GM18868 (cell line): ENCODE data around the gene DAD1.
"Not testable (repeated sequence)": the region's sequence is repeated elsewhere in the genome, so short reads cannot be mapped to it uniquely, and the experiment has no call there.

Source experiments
- ATAC-seq: cut with Tn5 transposase; IDR thresholded peaks from one replicate; pipeline ENCODE4 v1.9.1; 2021; ENCODE audit warnings: mild to moderate bottlenecking, moderate library complexity; ENCODE audit not compliant: unreplicated experiment

Gene DAD1

GRCh38 chr14:22599349-22599748, 10.3 kb upstream of the DAD1 start:
- no peak for ATAC-seq

GRCh38 chr14:22598896-22599244, 9.8 kb upstream of the DAD1 start:
- peak; percentile 68 for ATAC-seq

- ATAC-seq = peak; percentile 86
These were observed 9.3 kb upstream of the DAD1 start, which contains the start of gene ABHD4 for GRCh38 chr14:22598099-22598895. Gene ABHD4 (plus strand): TSS chr14:22598300. CDS start chr14:22598307, 7 bp downstream.

GRCh38 chr14:22597771-22598098, 8.7 kb upstream of the DAD1 start:
- ATAC-seq = peak; percentile 25

GRCh38 chr14:22597265-22597664, 8.2 kb upstream of the DAD1 start:
- no peak for ATAC-seq

DNA sequence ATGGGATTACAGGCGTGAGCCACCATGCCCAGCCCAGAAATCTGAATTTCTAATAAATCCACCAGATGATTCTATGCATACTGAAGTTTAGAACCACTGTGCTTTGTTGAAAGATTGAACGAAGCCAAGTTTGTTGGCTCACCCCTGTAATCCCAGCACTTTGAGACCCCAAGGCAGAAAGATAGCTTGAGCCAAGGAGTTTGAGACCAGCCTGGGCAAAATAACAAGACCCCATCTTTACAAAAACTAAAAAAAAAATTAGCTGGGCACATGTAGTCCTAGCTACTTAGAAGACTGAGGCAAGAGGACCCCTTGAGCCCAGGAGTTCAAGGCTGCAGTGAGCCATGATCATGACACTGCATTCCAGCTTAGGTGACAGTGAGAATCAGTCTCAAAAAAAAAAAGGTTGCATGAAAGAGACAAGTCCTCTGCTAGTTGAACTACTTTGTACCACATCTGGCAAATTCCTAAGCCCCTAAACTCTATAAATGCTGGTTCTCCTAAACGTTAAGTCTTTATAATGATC, 7.4 kb upstream of the DAD1 start:
- ATAC-seq = no peak

DNA sequence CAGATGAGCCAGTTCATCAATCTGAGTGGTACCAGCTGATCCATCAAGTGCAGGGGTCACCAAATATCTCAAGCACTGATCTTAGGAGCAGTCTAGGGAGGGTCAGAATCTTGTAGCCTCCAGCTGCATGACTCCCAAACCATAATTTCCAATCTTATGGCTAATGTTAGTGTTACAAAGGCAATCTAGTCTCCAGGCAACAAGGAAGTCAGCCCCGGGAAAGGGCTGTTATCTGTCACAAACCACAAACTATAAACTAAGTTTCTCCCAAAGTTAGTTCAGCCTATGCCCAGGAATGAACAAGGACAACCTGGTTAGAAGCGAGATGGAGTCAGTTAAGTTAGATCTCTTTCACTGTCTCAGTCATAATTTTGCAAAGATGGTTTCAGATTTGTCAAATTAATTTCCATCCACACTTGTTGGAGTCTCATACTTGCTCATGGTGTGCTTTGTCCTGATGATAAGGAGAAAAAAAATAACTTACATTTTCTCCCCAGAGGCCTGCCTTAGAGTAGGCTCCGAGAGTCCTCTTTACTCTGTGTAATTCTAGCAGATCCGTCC, 5.2 kb upstream of the DAD1 start:
- ATAC-seq = no peak

- ATAC-seq = no peak
These were observed 4.6 kb upstream of the DAD1 start for GRCh38 chr14:22593601-22594000.

DNA sequence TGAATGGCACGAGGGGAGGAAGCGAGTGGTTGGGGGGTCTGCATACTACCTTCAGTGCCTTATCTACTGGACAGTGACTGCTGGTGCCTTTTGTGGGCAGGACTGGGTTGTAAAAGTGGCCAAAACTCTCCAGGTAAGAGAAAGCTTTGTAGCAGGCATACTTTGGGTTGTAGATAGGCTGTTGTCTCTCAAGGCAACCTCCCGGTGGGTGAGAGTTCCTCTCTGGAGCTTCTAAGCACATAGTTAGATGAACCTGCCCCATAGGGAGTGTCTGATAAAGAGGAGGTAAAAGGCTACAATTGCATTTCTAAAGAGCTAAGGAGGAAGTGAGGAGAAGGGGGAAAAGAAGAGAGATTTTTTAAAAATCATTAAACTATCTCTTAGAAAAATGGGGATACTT, 4.2 kb upstream of the DAD1 start:
- ATAC-seq = no peak

- no peak for ATAC-seq
These were observed 413 bp downstream of the DAD1 start for GRCh38 chr14:22588526-22589095.

GRCh38 chr14:22587677-22588422, 1.2 kb downstream of the DAD1 start:
- ATAC-seq = not testable (repeated sequence)

DNA sequence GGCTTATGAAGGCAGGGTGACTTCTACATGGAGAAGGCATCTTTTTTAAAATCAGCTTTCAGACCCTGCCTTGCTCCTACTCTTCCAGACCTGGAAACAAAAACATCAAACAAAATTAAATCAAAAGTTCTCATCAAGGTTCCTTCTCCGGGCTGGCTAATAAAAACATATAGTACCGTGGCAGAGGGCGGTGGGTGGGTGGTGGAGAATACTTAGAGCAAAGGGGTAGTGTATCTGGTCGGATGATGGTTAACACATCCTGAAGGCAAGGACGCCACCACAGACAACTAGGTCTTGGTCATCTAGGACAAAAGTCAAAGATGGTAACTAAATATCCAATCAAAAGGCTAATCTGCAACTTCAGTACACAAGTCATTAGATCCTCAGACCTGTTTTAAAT, 1.8 kb downstream of the DAD1 start:
- ATAC-seq = no peak

GRCh38 chr14:22583994-22584393, 5.0 kb downstream of the DAD1 start:
- ATAC-seq = no peak

GRCh38 chr14:22580625-22581024, 8.4 kb downstream of the DAD1 start:
- no peak for ATAC-seq

DNA sequence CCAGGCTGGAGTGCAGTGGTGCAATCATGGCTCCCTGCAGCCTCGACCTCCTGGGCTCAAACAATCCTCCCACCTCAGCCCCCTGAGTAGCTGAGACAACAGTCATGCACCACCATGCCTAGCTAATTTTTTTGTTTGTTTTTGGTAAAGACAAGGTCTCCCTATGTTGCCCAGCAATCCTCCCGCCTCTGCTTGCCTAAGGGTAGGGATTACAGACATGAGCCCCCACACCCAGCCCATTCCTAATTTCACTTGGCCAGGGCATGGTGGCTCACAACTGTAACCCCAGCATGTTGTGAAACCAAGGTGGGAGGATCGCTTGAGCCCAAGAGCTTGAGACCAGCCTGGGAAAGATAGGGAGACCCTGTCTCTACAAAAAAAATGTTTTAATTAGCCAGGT, 9.1 kb downstream of the DAD1 start:
- ATAC-seq = no peak

- no peak for ATAC-seq
These were observed 9.8 kb downstream of the DAD1 start for GRCh38 chr14:22579236-22579635.

GRCh38 chr14:22577334-22577908, 11.6 kb downstream of the DAD1 start:
- no peak for ATAC-seq

DNA sequence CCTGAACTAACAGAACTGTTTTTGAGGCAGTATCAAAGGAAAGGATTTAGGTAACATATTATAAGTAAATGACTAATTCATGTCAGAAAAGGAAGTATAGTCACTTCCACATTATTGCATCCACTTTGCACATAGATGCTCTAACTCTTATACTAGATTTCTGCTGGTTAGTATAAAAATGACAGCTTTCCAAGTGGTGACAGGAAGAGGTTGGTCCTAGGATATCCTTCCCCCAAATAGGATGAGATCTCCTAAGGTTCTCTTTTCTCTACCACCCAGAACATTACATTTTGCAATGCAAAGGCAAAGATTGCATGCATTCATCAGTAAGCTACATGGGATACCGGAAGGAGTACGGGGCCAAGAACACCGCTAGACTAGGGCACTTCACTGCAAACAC, 15.2 kb downstream of the DAD1 start:
- ATAC-seq = no peak

GRCh38 chr14:22572562-22573058, 16.4 kb downstream of the DAD1 start:
- ATAC-seq = no peak

GRCh38 chr14:22570132-22570949, 18.7 kb downstream of the DAD1 start:
- ATAC-seq = peak; percentile 77
